GM23338 (cell line): ENCODE measurements around the gene NRXN2. TPM values are rescaled to one million over a fixed set of nuclear protein-coding genes. Genes with fewer than 3 reads are reported as not detected.

Experiments used
- ATAC-seq: fragments of 200-7000 bp; cut with Tn5 transposase; 3 replicates; pipeline ENCODE4 v1.9.1; 2020
- DNase-seq: peaks from one replicate; pipeline ENCODE4 v3.0.0-alpha.2; 2015; ENCODE audit warnings: low spot score
- H2AFZ ChIP-seq: fragments of 200-600 bp; sonication (generic); 2 replicates; pipeline ENCODE4 v1.8.0; 2016; ENCODE audit warnings: antibody characterized with exemption, mild to moderate bottlenecking, moderate library complexity
- H3F3A ChIP-seq: fragments of 200-600 bp; sonication (generic); replicated peaks from 2 replicates; pipeline ENCODE4 v1.8.0; 2017; ENCODE audit warnings: antibody characterized with exemption, mixed run types, low read depth
- H3K27ac ChIP-seq: fragments of 200-600 bp; sonication (generic); 2 replicates; pipeline ENCODE4 v1.6.1; 2016; ENCODE audit warnings: low read depth
- H3K27me3 ChIP-seq: fragments of 200-600 bp; sonication (generic); 2 replicates; pipeline ENCODE4 v1.8.0; 2016; ENCODE audit warnings: mild to moderate bottlenecking, mixed run types, moderate library complexity; ENCODE audit not compliant: insufficient read depth
- H3K36me3 ChIP-seq: fragments of 200-600 bp; sonication (generic); 2 replicates; pipeline ENCODE4 v1.8.0; 2016; ENCODE audit warnings: mild to moderate bottlenecking; ENCODE audit not compliant: insufficient read depth
- H3K4me1 ChIP-seq: fragments of 200-600 bp; sonication (generic); 2 replicates; pipeline ENCODE4 v1.8.0; 2016; ENCODE audit warnings: mild to moderate bottlenecking, moderate library complexity; ENCODE audit not compliant: insufficient read depth
- H3K4me2 ChIP-seq: fragments of 200-600 bp; sonication (generic); 2 replicates; pipeline ENCODE4 v1.7.1; 2017; ENCODE audit warnings: mixed run types
- H3K4me3 ChIP-seq: fragments of 200-600 bp; sonication (generic); 2 replicates; pipeline ENCODE4 v1.6.1; 2016; ENCODE audit warnings: mixed run types
- H3K79me2 ChIP-seq: fragments of 200-600 bp; sonication (generic); replicated peaks from 2 replicates; pipeline ENCODE4 v1.8.0; 2017; ENCODE audit warnings: mild to moderate bottlenecking; ENCODE audit not compliant: insufficient read depth
- H3K9me2 ChIP-seq: fragments of 200-600 bp; sonication (generic); 2 replicates; pipeline ENCODE4 v1.8.0; 2017; ENCODE audit not compliant: insufficient read depth
- H4K20me1 ChIP-seq: fragments of 200-600 bp; sonication (generic); replicated peaks from 2 replicates; pipeline ENCODE4 v1.8.0; 2017; ENCODE audit warnings: mild to moderate bottlenecking; ENCODE audit not compliant: insufficient read depth
- H3K27ac Mint-ChIP-seq: 2 replicates; pipeline ENCODE4 v1.8.0; 2020; ENCODE audit warnings: inconsistent platforms, mild to moderate bottlenecking, moderate library complexity, mixed read lengths
- H3K27me3 Mint-ChIP-seq: 3 replicates; pipeline ENCODE4 v1.8.0; 2022; ENCODE audit warnings: low read depth, mild to moderate bottlenecking, moderate library complexity, mixed read lengths, inconsistent platforms; ENCODE audit not compliant: insufficient read depth, poor library complexity
- H3K36me3 Mint-ChIP-seq: 3 replicates; pipeline ENCODE4 v1.8.0; 2021; ENCODE audit warnings: low read depth, mild to moderate bottlenecking, inconsistent platforms, moderate library complexity, mixed read lengths
- H3K4me1 Mint-ChIP-seq: 3 replicates; pipeline ENCODE4 v1.8.0; 2020; ENCODE audit warnings: mild to moderate bottlenecking, inconsistent platforms, mixed read lengths
- H3K4me3 Mint-ChIP-seq: 3 replicates; pipeline ENCODE4 v1.8.0; 2021; ENCODE audit warnings: moderate library complexity, mild to moderate bottlenecking, inconsistent platforms, mixed read lengths
- H3K9me3 Mint-ChIP-seq: 3 replicates; pipeline ENCODE4 v1.8.0; 2020; ENCODE audit warnings: moderate library complexity, mild to moderate bottlenecking, inconsistent platforms, mixed read lengths
- CREB1 ChIP-seq: fragments of 250-450 bp; sonication (Bioruptor Pico); IDR thresholded peaks from 2 replicates; pipeline ENCODE4 v1.5.0; 2020; ENCODE audit warnings: low read depth, mild to moderate bottlenecking, moderate library complexity
- EZH2phosphoT487 ChIP-seq: fragments of 200-600 bp; sonication (generic); IDR thresholded peaks from one replicate; pipeline ENCODE4 v1.8.1; 2018; ENCODE audit warnings: antibody characterized with exemption; ENCODE audit not compliant: unreplicated experiment
- JUNB ChIP-seq: IDR thresholded peaks from one replicate; pipeline ENCODE4 v1.6.1; 2016; ENCODE audit warnings: antibody characterized with exemption; ENCODE audit not compliant: unreplicated experiment
- NANOG ChIP-seq: IDR thresholded peaks from 2 replicates; pipeline ENCODE4 v1.6.1; 2016; ENCODE audit warnings: antibody characterized with exemption, borderline replicate concordance
- STAT1 ChIP-seq: IDR thresholded peaks from one replicate; pipeline ENCODE4 v1.6.1; 2016; ENCODE audit warnings: antibody characterized with exemption; ENCODE audit not compliant: unreplicated experiment
- ZNF114 ChIP-seq: fragments of 250-450 bp; sonication (Bioruptor Pico); IDR thresholded peaks from 2 replicates; pipeline ENCODE4 v1.5.0; 2020; ENCODE audit warnings: mild to moderate bottlenecking, moderate library complexity
- ZNF331 ChIP-seq: fragments of 250-450 bp; sonication (Bioruptor Pico); IDR thresholded peaks from 2 replicates; pipeline ENCODE4 v1.5.0; 2020; ENCODE audit warnings: low read depth, mild to moderate bottlenecking, moderate library complexity
- polyA plus RNA-seq: library from polyadenylated mRNA; unstranded; fragments of >200 nt; fragmentation: Nextera tagmentation; extraction: Ambion mirVana; gene quantifications from 2 replicates; pipeline ENCODE4 v1.2.1, GENCODE V29; 2016
- total RNA-seq: library from RNA; depleted of rRNA; stranded (reverse); fragments of >200 nt; shearing (Covaris generic); gene quantifications from 2 replicates; pipeline ENCODE4 v1.2.3, GENCODE V29; 2014
- TF ChIP-seq, protein P1 (sequence below), 2 experiments: fragments of 200-600 bp in 1 of 2; sonication (generic) in 1 of 2; conservative IDR thresholded peaks; 2 replicates each; pipeline versions ENCODE4 v1.5.1 to v1.6.1; 2016 to 2017; ENCODE audit warnings: antibody characterized with exemption in 2 of 2, low read depth in 2 of 2, mild to moderate bottlenecking in 2 of 2, moderate library complexity in 1 of 2
- TF ChIP-seq, protein P2 (sequence below): IDR thresholded peaks from one replicate; pipeline ENCODE4 v1.6.1; 2018; ENCODE audit warnings: antibody characterized with exemption; ENCODE audit not compliant: unreplicated experiment

NRXN2 gene
- total and polyA plus RNA-seq, 2 experiments from 2014 or later = 3.4 to 17.0 TPM

DNA sequence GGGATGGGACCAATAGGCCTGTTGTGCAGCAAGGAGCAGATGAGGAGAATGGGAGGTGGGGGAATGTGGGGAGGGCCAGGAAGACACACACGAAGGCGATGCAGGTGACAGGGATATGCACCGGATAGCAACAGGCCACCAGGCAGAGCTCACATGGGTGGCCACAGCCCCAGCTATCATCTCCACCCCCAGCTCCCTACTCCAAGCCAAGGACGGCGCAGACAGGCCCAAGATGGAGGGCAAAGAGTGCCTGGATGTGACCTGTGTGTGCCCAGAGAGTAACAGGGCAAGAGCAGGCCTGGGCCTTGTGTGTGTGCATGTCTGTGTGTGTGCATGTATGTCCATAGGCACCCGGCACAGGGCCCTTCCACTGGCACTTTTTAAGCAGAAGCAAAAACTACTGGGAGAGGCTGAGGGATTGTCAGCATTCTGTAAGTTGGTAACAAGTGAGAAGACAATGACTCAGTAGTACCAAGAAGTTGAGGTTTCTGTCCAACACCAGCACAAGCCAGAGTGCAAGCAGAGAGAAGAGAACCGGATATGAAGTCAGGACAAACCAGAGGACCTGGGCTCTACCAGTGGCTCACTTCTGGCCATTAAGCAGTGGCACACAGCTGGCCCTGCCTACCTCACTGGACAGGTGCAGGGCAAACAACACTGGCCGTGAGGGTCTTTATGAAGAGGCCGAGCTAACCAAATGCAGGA lies 36.4 kb downstream of the NRXN2 start:
- Histone ChIP-seq H3K9me2 (no peaks in the 10 kb centered on the region), H3K4me1 (peaks cover 10% of the 10 kb centered on the region), H3K79me2 (no peaks in the 10 kb centered on the region), H3F3A (0 out of 2 replicates have a peak, but pooled peaks cover 2% of the 10 kb centered on the region), H3K36me3 (no peaks in the 10 kb centered on the region), H3K27ac (no peak overlapping the region), H3K27me3 (no peaks in the 10 kb centered on the region), H3K4me2 (no peak overlapping the region), H3K4me3 (no peak overlapping the region), H4K20me1 (no peaks in the 10 kb centered on the region), H2AFZ (no peak overlapping the region)
- no peak for DNase-seq
- H3K4me1 Mint-ChIP-seq = peaks cover 19% of the 10 kb centered on the region
- TF ChIP-seq ZNF331 (CRISPR knock-in tag) = no peak
- TF ChIP-seq, protein P1, sequence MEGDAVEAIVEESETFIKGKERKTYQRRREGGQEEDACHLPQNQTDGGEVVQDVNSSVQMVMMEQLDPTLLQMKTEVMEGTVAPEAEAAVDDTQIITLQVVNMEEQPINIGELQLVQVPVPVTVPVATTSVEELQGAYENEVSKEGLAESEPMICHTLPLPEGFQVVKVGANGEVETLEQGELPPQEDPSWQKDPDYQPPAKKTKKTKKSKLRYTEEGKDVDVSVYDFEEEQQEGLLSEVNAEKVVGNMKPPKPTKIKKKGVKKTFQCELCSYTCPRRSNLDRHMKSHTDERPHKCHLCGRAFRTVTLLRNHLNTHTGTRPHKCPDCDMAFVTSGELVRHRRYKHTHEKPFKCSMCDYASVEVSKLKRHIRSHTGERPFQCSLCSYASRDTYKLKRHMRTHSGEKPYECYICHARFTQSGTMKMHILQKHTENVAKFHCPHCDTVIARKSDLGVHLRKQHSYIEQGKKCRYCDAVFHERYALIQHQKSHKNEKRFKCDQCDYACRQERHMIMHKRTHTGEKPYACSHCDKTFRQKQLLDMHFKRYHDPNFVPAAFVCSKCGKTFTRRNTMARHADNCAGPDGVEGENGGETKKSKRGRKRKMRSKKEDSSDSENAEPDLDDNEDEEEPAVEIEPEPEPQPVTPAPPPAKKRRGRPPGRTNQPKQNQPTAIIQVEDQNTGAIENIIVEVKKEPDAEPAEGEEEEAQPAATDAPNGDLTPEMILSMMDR (conservative IDR thresholded peaks at IDR 0.05; ENCODE audit: low read depth in 2 of 2) = no peak
- TF ChIP-seq, protein P2, sequence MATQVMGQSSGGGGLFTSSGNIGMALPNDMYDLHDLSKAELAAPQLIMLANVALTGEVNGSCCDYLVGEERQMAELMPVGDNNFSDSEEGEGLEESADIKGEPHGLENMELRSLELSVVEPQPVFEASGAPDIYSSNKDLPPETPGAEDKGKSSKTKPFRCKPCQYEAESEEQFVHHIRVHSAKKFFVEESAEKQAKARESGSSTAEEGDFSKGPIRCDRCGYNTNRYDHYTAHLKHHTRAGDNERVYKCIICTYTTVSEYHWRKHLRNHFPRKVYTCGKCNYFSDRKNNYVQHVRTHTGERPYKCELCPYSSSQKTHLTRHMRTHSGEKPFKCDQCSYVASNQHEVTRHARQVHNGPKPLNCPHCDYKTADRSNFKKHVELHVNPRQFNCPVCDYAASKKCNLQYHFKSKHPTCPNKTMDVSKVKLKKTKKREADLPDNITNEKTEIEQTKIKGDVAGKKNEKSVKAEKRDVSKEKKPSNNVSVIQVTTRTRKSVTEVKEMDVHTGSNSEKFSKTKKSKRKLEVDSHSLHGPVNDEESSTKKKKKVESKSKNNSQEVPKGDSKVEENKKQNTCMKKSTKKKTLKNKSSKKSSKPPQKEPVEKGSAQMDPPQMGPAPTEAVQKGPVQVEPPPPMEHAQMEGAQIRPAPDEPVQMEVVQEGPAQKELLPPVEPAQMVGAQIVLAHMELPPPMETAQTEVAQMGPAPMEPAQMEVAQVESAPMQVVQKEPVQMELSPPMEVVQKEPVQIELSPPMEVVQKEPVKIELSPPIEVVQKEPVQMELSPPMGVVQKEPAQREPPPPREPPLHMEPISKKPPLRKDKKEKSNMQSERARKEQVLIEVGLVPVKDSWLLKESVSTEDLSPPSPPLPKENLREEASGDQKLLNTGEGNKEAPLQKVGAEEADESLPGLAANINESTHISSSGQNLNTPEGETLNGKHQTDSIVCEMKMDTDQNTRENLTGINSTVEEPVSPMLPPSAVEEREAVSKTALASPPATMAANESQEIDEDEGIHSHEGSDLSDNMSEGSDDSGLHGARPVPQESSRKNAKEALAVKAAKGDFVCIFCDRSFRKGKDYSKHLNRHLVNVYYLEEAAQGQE = no peak
- TF ChIP-seq CREB1 = no peak
- no peak for TF ChIP-seq NANOG
- no peaks in the 10 kb centered on the region for H3K9me3 Mint-ChIP-seq
- H3K27ac Mint-ChIP-seq = no peak overlapping the region
- ATAC-seq = no peak
- no peak overlapping the region; the same call in 2 of the 3 replicates for H3K4me3 Mint-ChIP-seq
- H3K36me3 Mint-ChIP-seq = no peaks in the 10 kb centered on the region; the same call in 2 of the 3 replicates
- H3K27me3 Mint-ChIP-seq = peaks cover 10% of the 10 kb centered on the region

DNA sequence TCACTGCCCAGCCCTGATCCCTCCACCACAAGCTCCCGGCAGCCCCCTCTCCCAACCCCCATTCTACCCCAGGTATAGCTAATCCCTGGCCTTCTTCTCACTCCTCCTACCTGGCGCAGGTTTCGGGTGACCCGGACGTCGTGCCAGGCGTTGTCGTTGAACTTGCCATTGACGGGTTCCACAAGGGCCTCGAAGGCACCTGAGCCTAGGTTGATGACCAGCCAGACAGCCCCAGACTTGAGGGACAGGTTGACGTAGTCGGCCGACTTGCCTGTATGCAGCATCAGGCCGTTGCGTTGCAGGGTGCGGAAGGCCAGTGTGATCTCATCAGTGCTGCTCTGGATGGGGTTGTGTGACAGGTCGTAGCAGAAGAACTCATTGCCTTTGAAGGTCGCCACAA lies 37.5 kb downstream of the NRXN2 start:
- Histone ChIP-seq H3K27me3 (no peaks in the 10 kb centered on the region), H3K4me1 (peaks cover 10% of the 10 kb centered on the region), H3K9me2 (no peaks in the 10 kb centered on the region), H3K4me2 (no peak overlapping the region), H2AFZ (no peak overlapping the region), H3K79me2 (no peaks in the 10 kb centered on the region), H4K20me1 (no peaks in the 10 kb centered on the region), H3F3A (0 out of 2 replicates have a peak, but pooled peaks cover 2% of the 10 kb centered on the region), H3K36me3 (no peaks in the 10 kb centered on the region), H3K4me3 (no peak overlapping the region), H3K27ac (no peak overlapping the region)
- H3K4me1 Mint-ChIP-seq = peaks cover 14% of the 10 kb centered on the region
- no peaks in the 10 kb centered on the region for H3K9me3 Mint-ChIP-seq
- peaks cover 8% of the 10 kb centered on the region for H3K27me3 Mint-ChIP-seq
- no peak overlapping the region for H3K4me3 Mint-ChIP-seq
- DNase-seq (no peak), ATAC-seq (no peak)
- H3K36me3 Mint-ChIP-seq = no peaks in the 10 kb centered on the region; the same call in 2 of the 3 replicates
- no peak overlapping the region for H3K27ac Mint-ChIP-seq
- no peak for TF ChIP-seq ZNF331 (CRISPR knock-in tag)
- TF ChIP-seq JUNB = no peak
- no peak for TF ChIP-seq STAT1
- no peak for TF ChIP-seq NANOG
- TF ChIP-seq, protein P1 (conservative IDR thresholded peaks at IDR 0.05; ENCODE audit: low read depth in 2 of 2) = no peak
- TF ChIP-seq, protein P2 = no peak
- no peak for TF ChIP-seq ZNF114 (CRISPR knock-in tag)
- no peak for TF ChIP-seq EZH2phosphoT487
